H1 (cell line): ENCODE measurements around the gene STEAP1. TPM values are rescaled to one million over a fixed set of nuclear protein-coding genes. Genes with fewer than 3 reads are reported as not detected.

Experiments
- CHD7 ChIP-seq: fragments of 300-600 bp; sonication (generic); IDR thresholded peaks from 2 replicates; pipeline ENCODE4 v1.7.1; 2012; ENCODE audit warnings: low read length, moderate library complexity, mild to moderate bottlenecking, inconsistent platforms; ENCODE audit not compliant: insufficient replicate concordance
- GTF2F1 ChIP-seq: IDR thresholded peaks from 2 replicates; pipeline ENCODE4 v1.6.1; 2012; ENCODE audit warnings: low read depth, low read length, improper control_type of control experiment, borderline replicate concordance
- SIRT6 ChIP-seq: IDR thresholded peaks from one replicate; pipeline ENCODE4 v1.7.1; 2012; ENCODE audit warnings: low read length, inconsistent platforms
- TAF7 ChIP-seq: optimal IDR thresholded peaks from 2 replicates; pipeline ENCODE3; 2011; ENCODE audit warnings: low read depth, mild to moderate bottlenecking, inconsistent platforms, low read length, moderate library complexity, borderline replicate concordance
- polyA plus RNA-seq, 7 experiments: library from polyadenylated mRNA; depleted of rRNA in 3 of 7; stranded (reverse) in 5 of 7; unstranded in 2 of 7; fragments of >200 nt in 5 of 7; fragments of 200-250 nt in 2 of 7; gene quantifications; 1 replicate in 5 of 7; 2 replicates in 1 of 7; 4 replicates in 1 of 7; pipeline versions ENCODE4 v1.2.1 to v1.2.3, GENCODE V29; 2011 to 2013; ENCODE audit warnings: missing spikeins in 2 of 7, mixed read lengths in 2 of 7
- total RNA-seq: library from RNA; stranded (reverse); fragmentation: NEBNext Ultra II Directional; extraction: Animal tissue kit (Norgen Biotek cat#: 25700); gene quantifications from 2 replicates; pipeline ENCODE4 v1.2.1, GENCODE V29; 2021

The STEAP1 gene
- total and polyA plus RNA-seq, 2 of the 8 experiments (the other 6 are each of a cell fraction or from before 2014, with no cell fraction given) = 9.2 to 9.5 TPM

GRCh38 chr7:90211391-90212148 is 57.3 kb downstream of the STEAP1 start, which contains the start of gene STEAP2 (continued):
- TF ChIP-seq CHD7 (peak; percentile 17), SIRT6 (no peak), GTF2F1 (no peak), TAF7 (peak; percentile 52)
